HEK293T (cell line): Measurements from ENCODE around the gene GMPR2.

Source experiments
- ELF4 ChIP-seq: fragments of 450-650 bp; IDR thresholded peaks from 2 replicates; pipeline ENCODE4 v1.6.1; 2017; ENCODE audit warnings: antibody characterized with exemption
- HDGF ChIP-seq: fragments of 450-650 bp; IDR thresholded peaks from 2 replicates; pipeline ENCODE4 v1.6.1; 2017; ENCODE audit warnings: antibody characterized with exemption, borderline replicate concordance
- SP1 ChIP-seq: fragments of 450-650 bp; IDR thresholded peaks from 2 replicates; pipeline ENCODE4 v1.6.1; 2017

DNA sequence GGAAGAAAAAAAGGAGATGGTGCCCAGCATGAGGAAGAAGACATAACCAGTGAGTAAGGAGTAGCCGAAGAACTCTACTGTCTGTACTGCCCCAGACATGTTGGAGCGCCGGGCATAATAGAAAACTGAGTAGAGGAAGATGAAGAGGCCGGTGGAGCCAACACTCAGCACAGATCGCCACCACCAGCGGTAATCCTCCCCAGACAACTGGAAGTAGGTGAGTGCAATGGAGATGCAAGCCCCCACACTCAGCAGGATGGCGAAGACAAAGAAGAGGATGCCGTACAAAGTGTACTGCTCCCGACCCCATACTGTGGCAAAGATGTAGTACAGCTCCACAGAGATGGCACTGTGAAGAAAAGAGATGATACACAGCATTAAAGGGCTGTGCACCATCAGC, 43.3 kb upstream of the GMPR2 start:
- TF ChIP-seq HDGF (no peak), SP1 (no peak), ELF4 (no peak)
